ENCODE results near the gene TAS2R30.

DNA sequence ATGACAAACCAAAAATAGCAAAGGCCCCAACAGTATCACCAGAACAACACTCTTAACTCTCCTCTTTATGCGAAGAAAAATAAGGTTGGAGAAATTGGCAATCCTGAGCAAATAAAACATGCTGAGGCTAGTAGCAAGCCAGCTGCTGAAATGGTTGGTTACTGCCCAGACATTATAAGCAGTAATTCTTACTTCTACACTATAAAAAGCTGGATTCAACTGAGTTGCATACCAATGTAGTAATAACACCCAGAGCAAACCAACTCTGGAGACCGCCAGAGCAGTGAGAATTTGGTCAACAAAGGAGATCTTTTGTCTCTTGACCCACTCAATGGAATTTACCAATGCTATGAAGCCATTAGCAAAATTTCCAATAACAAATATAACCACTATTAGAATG is 628 bp downstream of the TAS2R30 start:
- TF ChIP-seq SUZ12 (IDR thresholded peaks at IDR 0.05) (no peak), LEF1 (IDR thresholded peaks at IDR 0.05; ENCODE audit: borderline replicate concordance) (no peak), TARDBP (IDR thresholded peaks at IDR 0.05) (no peak), CTBP1 (IDR thresholded peaks at IDR 0.05; ENCODE audit: borderline replicate concordance) (no peak), FOXK2 (IDR thresholded peaks at IDR 0.05) (no peak), NFRKB (IDR thresholded peaks at IDR 0.05) (no peak), SP1 (IDR thresholded peaks at IDR 0.05) (no peak), BHLHE40 (IDR thresholded peaks at IDR 0.05; ENCODE audit: borderline replicate concordance) (no peak), FOXA1 (IDR thresholded peaks at IDR 0.05) (no peak)
- TF ChIP-seq, protein P1, sequence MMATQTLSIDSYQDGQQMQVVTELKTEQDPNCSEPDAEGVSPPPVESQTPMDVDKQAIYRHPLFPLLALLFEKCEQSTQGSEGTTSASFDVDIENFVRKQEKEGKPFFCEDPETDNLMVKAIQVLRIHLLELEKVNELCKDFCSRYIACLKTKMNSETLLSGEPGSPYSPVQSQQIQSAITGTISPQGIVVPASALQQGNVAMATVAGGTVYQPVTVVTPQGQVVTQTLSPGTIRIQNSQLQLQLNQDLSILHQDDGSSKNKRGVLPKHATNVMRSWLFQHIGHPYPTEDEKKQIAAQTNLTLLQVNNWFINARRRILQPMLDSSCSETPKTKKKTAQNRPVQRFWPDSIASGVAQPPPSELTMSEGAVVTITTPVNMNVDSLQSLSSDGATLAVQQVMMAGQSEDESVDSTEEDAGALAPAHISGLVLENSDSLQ (IDR thresholded peaks at IDR 0.05): no peak

Measured in HEK293T (cell line).